K562 (cell line): ENCODE results near the gene UBN2. TPM values are rescaled to one million over a fixed set of nuclear protein-coding genes. Genes with fewer than 3 reads are reported as not detected.

Source experiments
- CBFB ChIP-seq: sonication (generic); formaldehyde crosslinking; IDR thresholded peaks from 2 replicates; pipeline ENCODE4 v1.4.0; 2020; ENCODE audit warnings: mild to moderate bottlenecking, missing genetic modification reagents
- DNMT1 ChIP-seq: fragments of 450-650 bp; IDR thresholded peaks from 2 replicates; pipeline ENCODE4 v1.6.1; 2016; ENCODE audit warnings: antibody characterized with exemption, mild to moderate bottlenecking
- FIP1L1 ChIP-seq: fragments of 200-400 bp; formaldehyde crosslinking; IDR thresholded peaks from 2 replicates; pipeline ENCODE4 v1.6.1; 2018; ENCODE audit warnings: mild to moderate bottlenecking, low read depth, low read length; ENCODE audit not compliant: poor library complexity, severe bottlenecking
- GMEB1 ChIP-seq: fragments of 250-450 bp; sonication (Bioruptor Pico); IDR thresholded peaks from 2 replicates; pipeline ENCODE4 v1.4.0; 2020; ENCODE audit warnings: mild to moderate bottlenecking
- HOXB6 ChIP-seq: fragments of 250-450 bp; sonication (Bioruptor Pico); IDR thresholded peaks from 2 replicates; pipeline ENCODE4 v1.5.1; 2022; ENCODE audit warnings: mild to moderate bottlenecking, borderline replicate concordance
- KLF10 ChIP-seq: fragments of 250-450 bp; sonication (Bioruptor Pico); IDR thresholded peaks from 2 replicates; pipeline ENCODE4 v1.6.1; 2021; ENCODE audit warnings: matching md5 sums
- MXI1 ChIP-seq: IDR thresholded peaks from 2 replicates; pipeline ENCODE4 v1.6.1; 2011; ENCODE audit warnings: low read depth, mild to moderate bottlenecking, improper control_type of control experiment, low read length
- SMC3 ChIP-seq: conservative IDR thresholded peaks from 2 replicates; pipeline ENCODE4 v1.6.1; 2011; ENCODE audit warnings: low read depth, low read length, improper control_type of control experiment; ENCODE audit not compliant: insufficient read depth
- ZC3H4 ChIP-seq: sonication (generic); formaldehyde crosslinking; IDR thresholded peaks from 2 replicates; pipeline ENCODE4 v1.9.0; 2021; ENCODE audit warnings: missing genetic modification reagents, borderline replicate concordance
- ZNF184 ChIP-seq: sonication (generic); formaldehyde crosslinking; IDR thresholded peaks from 2 replicates; pipeline ENCODE4 v1.5.0; 2020; ENCODE audit warnings: missing genetic modification reagents
- ZNF23 ChIP-seq: fragments of 250-450 bp; sonication (Bioruptor Pico); IDR thresholded peaks from 2 replicates; pipeline ENCODE4 v1.4.0; 2020; ENCODE audit warnings: mild to moderate bottlenecking
- ZNF436 ChIP-seq: fragments of 250-450, 450-650 bp; sonication (Bioruptor Pico); formaldehyde crosslinking; IDR thresholded peaks from 2 replicates; pipeline ENCODE4 v1.7.0; 2020; ENCODE audit warnings: mild to moderate bottlenecking
- polyA plus RNA-seq, 8 experiments: library from polyadenylated mRNA; depleted of rRNA in 4 of 8; stranded (reverse) in 5 of 8; unstranded in 3 of 8; fragments of >200 nt; fragmentation: Nextera tagmentation in 2 of 8; fragmentation: Illumina TruSeq in 1 of 8; extraction: Ambion mirVana in 2 of 8; extraction: Trizol in 1 of 8; gene quantifications; 2 replicates each; pipeline versions ENCODE4 v1.2.1 to v1.2.3, GENCODE V29; 2011 to 2014; ENCODE audit warnings: inconsistent platforms in 1 of 8, missing spikeins in 1 of 8
- total RNA-seq, 7 experiments: library from RNA; depleted of rRNA in 6 of 7; stranded (reverse); fragments of >200 nt in 6 of 7; fragmentation: Illumina TruSeq in 2 of 7; extraction: Trizol in 2 of 7; gene quantifications; 2 replicates each; pipeline versions ENCODE4 v1.2.1 to v1.2.3, GENCODE V29; 2011 to 2021; ENCODE audit warnings: low replicate concordance in 1 of 7
- TF ChIP-seq, protein P1 (sequence below): fragments of 200-600 bp; sonication (generic); IDR thresholded peaks from one replicate; pipeline ENCODE4 v1.6.1; 2012; ENCODE audit warnings: mild to moderate bottlenecking, low read depth, low read length, inconsistent platforms
- TF ChIP-seq, protein P2 (sequence below): fragments of 450-650 bp; IDR thresholded peaks from 2 replicates; pipeline ENCODE4 v1.6.1; 2017; ENCODE audit warnings: antibody characterized with exemption

Gene UBN2
- total and polyA plus RNA-seq, 9 of the 15 experiments (the other 6 are each of a cell fraction or from before 2014, with no cell fraction given), result 1.2 to 19.5 (median 9.9) TPM

- TF ChIP-seq, protein P1, sequence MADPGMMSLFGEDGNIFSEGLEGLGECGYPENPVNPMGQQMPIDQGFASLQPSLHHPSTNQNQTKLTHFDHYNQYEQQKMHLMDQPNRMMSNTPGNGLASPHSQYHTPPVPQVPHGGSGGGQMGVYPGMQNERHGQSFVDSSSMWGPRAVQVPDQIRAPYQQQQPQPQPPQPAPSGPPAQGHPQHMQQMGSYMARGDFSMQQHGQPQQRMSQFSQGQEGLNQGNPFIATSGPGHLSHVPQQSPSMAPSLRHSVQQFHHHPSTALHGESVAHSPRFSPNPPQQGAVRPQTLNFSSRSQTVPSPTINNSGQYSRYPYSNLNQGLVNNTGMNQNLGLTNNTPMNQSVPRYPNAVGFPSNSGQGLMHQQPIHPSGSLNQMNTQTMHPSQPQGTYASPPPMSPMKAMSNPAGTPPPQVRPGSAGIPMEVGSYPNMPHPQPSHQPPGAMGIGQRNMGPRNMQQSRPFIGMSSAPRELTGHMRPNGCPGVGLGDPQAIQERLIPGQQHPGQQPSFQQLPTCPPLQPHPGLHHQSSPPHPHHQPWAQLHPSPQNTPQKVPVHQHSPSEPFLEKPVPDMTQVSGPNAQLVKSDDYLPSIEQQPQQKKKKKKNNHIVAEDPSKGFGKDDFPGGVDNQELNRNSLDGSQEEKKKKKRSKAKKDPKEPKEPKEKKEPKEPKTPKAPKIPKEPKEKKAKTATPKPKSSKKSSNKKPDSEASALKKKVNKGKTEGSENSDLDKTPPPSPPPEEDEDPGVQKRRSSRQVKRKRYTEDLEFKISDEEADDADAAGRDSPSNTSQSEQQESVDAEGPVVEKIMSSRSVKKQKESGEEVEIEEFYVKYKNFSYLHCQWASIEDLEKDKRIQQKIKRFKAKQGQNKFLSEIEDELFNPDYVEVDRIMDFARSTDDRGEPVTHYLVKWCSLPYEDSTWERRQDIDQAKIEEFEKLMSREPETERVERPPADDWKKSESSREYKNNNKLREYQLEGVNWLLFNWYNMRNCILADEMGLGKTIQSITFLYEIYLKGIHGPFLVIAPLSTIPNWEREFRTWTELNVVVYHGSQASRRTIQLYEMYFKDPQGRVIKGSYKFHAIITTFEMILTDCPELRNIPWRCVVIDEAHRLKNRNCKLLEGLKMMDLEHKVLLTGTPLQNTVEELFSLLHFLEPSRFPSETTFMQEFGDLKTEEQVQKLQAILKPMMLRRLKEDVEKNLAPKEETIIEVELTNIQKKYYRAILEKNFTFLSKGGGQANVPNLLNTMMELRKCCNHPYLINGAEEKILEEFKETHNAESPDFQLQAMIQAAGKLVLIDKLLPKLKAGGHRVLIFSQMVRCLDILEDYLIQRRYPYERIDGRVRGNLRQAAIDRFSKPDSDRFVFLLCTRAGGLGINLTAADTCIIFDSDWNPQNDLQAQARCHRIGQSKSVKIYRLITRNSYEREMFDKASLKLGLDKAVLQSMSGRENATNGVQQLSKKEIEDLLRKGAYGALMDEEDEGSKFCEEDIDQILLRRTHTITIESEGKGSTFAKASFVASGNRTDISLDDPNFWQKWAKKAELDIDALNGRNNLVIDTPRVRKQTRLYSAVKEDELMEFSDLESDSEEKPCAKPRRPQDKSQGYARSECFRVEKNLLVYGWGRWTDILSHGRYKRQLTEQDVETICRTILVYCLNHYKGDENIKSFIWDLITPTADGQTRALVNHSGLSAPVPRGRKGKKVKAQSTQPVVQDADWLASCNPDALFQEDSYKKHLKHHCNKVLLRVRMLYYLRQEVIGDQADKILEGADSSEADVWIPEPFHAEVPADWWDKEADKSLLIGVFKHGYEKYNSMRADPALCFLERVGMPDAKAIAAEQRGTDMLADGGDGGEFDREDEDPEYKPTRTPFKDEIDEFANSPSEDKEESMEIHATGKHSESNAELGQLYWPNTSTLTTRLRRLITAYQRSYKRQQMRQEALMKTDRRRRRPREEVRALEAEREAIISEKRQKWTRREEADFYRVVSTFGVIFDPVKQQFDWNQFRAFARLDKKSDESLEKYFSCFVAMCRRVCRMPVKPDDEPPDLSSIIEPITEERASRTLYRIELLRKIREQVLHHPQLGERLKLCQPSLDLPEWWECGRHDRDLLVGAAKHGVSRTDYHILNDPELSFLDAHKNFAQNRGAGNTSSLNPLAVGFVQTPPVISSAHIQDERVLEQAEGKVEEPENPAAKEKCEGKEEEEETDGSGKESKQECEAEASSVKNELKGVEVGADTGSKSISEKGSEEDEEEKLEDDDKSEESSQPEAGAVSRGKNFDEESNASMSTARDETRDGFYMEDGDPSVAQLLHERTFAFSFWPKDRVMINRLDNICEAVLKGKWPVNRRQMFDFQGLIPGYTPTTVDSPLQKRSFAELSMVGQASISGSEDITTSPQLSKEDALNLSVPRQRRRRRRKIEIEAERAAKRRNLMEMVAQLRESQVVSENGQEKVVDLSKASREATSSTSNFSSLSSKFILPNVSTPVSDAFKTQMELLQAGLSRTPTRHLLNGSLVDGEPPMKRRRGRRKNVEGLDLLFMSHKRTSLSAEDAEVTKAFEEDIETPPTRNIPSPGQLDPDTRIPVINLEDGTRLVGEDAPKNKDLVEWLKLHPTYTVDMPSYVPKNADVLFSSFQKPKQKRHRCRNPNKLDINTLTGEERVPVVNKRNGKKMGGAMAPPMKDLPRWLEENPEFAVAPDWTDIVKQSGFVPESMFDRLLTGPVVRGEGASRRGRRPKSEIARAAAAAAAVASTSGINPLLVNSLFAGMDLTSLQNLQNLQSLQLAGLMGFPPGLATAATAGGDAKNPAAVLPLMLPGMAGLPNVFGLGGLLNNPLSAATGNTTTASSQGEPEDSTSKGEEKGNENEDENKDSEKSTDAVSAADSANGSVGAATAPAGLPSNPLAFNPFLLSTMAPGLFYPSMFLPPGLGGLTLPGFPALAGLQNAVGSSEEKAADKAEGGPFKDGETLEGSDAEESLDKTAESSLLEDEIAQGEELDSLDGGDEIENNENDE, result no peak
- no peak for TF ChIP-seq ZNF184 (CRISPR knock-in tag)
- no peak for TF ChIP-seq GMEB1 (CRISPR knock-in tag)
- TF ChIP-seq ZNF23 (CRISPR knock-in tag), result no peak
- TF ChIP-seq KLF10 (CRISPR knock-in tag), result no peak
- no peak for TF ChIP-seq CBFB (CRISPR knock-in tag)
- no peak for TF ChIP-seq SMC3
- TF ChIP-seq, protein P2, sequence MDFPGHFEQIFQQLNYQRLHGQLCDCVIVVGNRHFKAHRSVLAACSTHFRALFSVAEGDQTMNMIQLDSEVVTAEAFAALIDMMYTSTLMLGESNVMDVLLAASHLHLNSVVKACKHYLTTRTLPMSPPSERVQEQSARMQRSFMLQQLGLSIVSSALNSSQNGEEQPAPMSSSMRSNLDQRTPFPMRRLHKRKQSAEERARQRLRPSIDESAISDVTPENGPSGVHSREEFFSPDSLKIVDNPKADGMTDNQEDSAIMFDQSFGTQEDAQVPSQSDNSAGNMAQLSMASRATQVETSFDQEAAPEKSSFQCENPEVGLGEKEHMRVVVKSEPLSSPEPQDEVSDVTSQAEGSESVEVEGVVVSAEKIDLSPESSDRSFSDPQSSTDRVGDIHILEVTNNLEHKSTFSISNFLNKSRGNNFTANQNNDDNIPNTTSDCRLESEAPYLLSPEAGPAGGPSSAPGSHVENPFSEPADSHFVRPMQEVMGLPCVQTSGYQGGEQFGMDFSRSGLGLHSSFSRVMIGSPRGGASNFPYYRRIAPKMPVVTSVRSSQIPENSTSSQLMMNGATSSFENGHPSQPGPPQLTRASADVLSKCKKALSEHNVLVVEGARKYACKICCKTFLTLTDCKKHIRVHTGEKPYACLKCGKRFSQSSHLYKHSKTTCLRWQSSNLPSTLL, result no peak
- TF ChIP-seq FIP1L1, result no peak
- no peak for TF ChIP-seq DNMT1
- no peak for TF ChIP-seq MXI1
- TF ChIP-seq ZC3H4, result no peak
- TF ChIP-seq HOXB6 (CRISPR knock-in tag), result no peak
- no peak for TF ChIP-seq ZNF436 (CRISPR knock-in tag)
These were observed 11.8 kb downstream of the UBN2 start (continued) for GRCh38 chr7:139242741-139243281.
